ENCODE data around the gene TMEM108.

Gene TMEM108

DNA sequence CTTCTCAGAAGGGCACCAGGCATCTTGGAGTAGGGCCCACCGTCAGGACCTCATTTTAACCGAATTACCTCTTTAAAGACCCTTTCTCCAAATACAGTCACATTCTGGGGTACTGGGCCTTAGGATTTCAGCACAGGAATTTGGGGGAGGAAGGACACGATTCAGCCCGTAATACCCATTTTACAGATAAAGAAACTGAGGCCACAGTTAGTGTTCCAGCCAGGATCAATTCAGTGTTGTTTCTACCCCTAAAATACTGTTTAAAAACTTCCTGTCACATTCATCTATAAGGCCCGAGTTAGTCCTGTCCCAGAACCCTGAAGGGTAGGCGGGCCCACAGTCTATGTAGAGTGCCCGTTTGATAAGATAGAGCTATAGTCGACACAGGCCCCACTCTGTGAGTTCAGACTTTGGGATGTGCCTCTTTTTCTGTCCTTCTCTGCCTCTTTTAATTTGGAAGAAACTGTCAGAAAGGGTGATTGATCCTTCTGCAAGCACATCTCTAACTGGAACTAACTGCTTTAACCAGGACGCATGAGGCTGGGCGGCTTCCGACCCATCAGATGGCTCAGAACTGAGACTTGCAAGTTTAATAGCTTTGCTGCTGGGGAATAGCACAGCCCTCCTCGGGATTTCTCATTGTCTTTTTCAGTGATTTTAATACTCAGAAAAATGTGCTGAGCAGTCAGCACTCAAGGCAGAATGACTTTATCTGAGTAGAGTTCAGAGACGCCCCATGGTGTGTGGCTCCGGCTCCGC lies 381.1 kb downstream of the TMEM108 start:
- no peak for DNase-seq (ENCODE audit: low spot score)

DNA sequence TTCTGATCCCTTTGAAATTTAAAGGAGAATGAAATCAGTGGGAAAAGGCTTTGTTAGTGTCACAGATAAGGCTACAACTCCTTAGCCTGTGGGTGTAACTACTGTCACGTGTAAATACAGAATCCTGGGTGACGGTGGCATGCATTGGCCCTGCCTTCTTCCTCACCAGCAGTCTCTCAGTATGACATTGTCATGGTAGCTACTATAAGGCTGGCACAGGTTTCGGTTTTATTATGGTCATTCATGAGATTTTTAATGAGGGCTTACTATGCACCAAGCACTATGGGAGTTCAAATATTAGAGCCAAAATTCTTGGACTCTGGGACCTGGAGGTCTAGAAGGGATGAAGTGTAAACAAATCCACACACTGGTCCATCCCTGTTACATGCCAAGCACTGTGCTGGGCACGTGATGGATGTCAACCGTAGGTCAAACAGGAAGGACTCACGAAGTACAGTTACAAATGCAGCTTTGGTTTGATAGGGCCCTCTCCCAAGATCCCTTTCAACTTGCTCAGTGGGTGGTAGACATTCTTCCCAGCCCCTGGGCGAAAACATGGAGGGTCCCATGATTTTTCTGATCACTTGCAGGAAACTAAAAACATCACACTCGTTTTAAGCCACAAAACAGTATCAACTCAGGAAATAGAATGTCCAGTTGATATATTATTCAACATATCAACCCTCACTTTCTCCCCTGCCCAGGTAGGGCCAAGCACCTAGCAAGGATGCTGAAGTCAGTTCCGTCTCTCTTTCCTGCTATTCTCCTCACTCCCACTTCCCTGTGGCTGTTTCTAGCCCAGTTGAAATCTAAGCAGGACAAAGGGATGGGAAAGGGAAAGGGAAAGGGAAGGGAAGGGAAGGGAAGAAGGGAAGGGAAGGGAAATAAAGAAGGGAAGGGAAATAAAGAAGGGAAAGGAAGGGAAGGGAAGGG lies 387.0 kb downstream of the TMEM108 start:
- DNase-seq (ENCODE audit: low spot score): no peak

DNA sequence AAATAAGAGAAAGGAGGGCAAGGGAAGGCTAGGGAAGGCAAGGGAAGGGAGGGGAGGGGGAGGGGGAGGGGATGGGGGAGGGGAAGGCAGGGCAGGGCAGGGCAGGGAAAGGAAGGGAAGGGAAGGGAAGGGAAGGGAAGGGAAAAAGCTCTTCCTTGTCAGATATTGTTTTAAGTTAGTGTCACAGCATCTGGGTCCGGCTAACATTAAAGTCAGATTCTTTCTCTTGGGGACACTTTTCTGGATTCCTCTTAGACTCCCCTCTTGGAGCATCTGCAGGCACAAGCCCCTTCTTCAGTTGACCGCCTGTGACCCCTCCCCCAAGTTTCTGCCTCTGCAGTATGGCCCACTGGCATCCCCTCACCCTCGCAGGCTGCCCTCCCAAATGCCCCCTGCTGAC lies 387.7 kb downstream of the TMEM108 start:
- no peak for DNase-seq (ENCODE audit: low spot score)

DNA sequence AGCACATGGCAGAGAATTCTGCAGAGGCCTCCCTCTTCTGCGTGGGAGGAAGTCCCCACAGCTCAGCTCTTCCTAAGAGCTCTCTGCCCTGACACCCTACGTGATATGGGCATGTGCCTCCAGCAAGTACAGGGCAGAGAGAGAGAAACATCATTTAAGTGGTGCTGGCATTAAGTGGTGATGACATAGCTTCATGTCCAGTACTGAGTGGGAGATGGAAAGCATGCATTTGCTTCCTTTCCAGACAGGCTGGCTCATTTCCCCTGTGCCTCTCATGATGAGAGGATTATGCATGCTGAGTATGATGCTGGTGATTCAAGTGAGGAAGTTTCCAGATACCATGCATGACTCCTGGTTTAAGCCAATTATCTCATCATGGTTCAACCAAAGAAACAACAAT lies 388.5 kb downstream of the TMEM108 start:
- no peak for DNase-seq (ENCODE audit: low spot score)

DNA sequence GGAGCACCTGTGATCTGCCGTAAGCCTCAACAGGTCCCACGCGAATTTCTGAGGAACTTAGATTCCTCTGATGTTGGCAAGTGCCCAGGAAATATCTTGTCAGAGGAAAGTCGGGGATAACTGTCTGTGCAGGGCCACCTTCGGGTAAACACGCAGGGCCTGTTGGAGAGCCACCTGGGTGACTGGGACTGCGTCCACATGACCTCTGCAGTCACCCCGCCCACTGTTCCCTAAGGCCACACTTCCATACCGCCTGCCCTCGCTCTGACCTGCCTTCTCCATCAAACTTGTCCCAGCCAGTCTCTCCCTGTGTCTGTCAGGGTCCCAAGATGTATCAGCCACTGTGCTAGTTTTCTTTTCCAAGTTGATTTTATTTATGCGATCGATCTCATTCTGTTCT lies 390.4 kb downstream of the TMEM108 start:
- no peak for DNase-seq (ENCODE audit: low spot score)

DNA sequence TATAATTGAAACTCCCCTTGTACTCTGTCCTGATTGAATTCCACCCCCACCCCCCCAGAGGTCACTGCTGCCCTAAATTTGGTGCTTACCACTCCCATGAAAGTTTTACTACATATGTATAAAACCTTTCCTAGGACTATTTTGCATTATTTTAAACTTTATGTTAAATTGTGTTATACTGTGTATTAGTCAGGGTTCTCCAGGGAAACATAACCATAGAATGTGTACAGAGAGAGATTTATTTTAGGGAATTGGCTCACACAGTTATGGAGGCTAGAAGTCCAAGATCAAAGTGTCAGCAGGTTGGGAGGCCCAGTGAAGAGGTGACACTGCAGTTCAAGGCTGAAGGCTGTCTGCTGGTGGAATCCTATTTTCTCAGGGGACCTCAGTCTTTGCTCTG lies 390.9 kb downstream of the TMEM108 start:
- DNase-seq (ENCODE audit: low spot score): no peak

DNA sequence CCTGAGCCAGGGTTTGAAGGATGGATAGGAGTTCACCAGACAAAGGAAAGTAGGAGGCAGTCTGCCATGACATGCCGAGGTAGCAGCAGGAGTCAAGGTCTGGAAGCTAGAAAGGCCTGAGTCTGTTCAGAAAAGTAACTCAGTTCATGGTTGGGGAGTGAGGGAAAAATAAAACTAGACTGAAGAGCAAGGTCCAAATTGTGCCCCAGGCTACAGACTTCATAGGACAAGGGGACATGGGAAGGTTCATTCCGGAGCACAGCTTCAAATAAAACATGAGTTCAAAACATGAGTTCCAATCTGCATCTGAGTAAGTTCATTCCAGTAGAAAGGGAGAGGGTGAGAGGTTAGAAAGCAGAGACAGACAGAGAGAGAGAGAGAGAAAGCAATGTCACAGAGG lies 401.4 kb downstream of the TMEM108 start:
- no peak for DNase-seq (ENCODE audit: low spot score)

DNA sequence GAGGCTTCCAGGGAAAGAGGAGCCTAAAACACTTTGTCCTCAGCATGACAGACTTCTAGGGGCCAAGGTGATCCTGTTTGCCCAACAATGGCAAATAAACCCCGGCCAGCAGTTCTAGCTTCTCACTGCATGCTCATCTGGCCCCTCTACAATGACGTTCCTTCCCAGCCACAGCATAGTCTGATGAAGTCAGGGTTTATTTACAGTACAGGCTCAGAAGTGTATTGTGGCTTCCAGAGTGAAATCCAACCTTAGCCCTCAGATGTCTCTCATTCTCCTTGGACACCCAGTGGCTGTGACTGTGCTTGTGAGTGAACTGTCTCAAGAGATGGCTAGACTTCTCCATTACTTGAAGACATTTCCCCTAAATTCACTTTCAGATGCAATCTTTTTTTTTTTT lies 402.5 kb downstream of the TMEM108 start:
- no peak for DNase-seq (ENCODE audit: low spot score)

DNA sequence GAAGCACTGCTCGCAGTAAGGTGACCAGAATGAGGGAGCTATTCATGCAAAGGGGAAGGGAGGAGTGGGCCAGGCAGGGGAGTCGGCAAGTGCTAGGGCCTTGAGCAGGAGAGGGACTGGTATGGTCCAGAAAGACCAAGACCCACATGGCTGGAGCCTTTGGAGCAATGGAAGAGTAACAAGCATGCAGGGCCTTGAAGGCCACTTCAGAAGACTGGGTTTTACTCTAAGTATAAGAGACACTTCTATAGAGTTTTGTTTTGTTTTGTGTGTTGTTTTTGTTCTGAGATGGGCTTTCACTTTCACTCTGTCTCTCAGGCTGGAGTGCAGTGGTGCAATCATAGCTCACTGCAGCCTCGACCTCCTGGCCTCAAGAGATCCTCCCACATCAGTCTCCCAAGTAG lies 403.7 kb downstream of the TMEM108 start:
- DNase-seq (ENCODE audit: low spot score): peak; percentile 56

DNA sequence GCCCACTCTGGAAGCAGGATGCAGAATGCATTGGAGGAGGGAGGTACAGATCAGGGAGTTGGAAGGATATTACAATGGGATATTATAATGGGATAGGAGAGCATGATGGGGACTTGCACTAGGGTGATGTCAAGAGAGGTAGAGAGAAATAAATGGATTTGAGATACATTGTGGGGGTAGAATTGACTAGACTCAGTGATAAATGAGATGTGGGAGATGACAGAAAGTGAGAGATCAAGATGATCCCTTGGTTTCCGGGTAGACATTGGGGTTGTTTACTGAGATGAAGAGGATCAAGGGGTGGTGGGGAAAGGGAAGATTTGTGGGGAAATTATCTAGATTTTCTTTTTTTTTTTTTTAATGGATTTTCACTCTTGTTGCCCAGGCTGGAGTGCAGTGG lies 404.3 kb downstream of the TMEM108 start:
- DNase-seq (ENCODE audit: low spot score): peak; percentile 77

DNA sequence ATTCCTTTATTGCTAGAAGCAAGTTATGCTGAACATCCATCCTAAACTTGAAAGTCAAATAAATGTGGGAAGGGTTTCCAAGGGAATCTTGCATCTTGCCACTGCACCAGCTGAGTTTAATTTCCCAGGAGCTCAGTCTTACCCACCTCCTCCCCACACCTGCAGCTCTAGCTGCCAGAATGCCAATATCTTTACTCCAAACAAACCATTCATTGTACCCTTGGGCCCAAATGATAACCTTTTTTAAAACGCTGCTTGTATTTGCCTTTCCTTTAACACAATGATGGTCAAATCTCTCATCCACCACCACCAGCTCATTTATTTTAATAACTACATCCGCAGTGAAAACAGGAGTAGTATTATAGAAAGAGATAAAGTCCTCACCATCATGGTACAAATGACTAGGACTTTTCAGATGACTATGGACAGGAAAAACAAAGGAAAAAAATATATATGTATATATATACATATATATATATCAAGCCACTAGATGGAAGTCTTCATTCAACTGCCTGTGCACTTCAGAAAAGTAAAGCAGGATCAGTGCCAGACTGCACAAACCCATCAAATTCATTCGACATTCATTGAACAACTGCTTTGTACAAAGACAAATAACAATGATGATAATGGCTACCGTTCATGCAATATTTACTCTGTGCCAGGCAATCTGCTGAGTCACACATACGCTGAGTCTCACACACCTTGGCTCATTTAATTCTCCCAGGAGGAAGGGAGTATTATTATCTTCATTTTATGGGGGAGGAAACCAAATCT lies 405.6 kb downstream of the TMEM108 start:
- peak; percentile 58 for DNase-seq (ENCODE audit: low spot score)

DNA sequence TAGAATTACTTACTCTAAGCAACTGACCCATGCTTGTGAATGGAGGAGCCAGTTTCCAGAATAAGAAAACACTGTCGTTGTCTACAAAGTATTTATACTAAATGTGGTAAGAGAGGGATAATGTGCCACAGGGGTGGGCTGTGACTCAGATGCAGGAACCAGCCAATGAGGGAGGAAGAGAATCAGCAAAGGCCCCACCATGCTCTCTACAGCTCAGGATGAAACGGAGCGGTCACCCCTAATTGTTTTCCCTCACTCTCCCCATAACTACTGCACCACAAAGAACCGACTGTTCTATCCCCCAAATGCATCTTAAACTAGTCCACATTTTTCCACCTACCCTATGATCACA lies 406.2 kb downstream of the TMEM108 start:
- DNase-seq (ENCODE audit: low spot score): no peak

DNA sequence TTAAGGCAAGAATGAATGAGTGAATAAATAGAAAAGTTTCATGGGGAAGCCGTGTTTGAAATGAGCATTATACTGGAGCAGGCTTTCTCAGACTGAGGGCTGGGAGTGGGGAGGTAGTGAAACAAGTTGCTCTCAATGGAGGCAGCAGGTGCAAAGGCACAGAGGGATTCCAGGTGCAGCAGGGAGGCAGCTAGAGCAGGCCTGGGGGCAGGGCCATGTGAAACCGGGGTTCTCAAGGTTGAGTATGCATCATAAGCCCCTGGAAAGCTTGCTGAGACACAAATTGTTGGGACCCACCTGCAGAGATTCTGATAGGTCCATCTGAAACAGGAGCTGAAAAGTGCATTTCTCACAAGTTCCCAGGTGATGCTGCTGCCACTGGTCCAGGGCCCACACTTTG lies 406.9 kb downstream of the TMEM108 start:
- no peak for DNase-seq (ENCODE audit: low spot score)
